ENCODE measurements around the gene CPTP.
A peak's percentile ranks its signal among the peaks of the same experiment; 100 is the strongest.

The CPTP gene

GRCh38 chr1:1304331-1305299 lies 20.0 kb upstream of the CPTP start:
- no peak overlapping the region for H2AFZ ChIP-seq (ENCODE audit: low read length)
- H3K4me3 ChIP-seq (ENCODE audit: low read length, poor library complexity, severe bottlenecking): peak overlapping the region; percentile 93
- peak overlapping the region; percentile 83 for H3K9ac ChIP-seq (ENCODE audit: low read depth, low read length, poor library complexity, severe bottlenecking)
- peaks cover 29% of the 10 kb centered on the region for H3K79me2 ChIP-seq (ENCODE audit: insufficient read depth, low read length)
- H3K4me2 ChIP-seq (ENCODE audit: low read depth, low read length, poor library complexity, severe bottlenecking): peak overlapping the region; percentile 85
- H3K9me2 ChIP-seq (replicated peaks; ENCODE audit: low read depth, low read length): no peaks in the 10 kb centered on the region
- no peaks in the 10 kb centered on the region for H3K27me3 ChIP-seq (ENCODE audit: insufficient read depth, low read length, poor library complexity, severe bottlenecking)
- no peak for TF ChIP-seq CTCF (conservative IDR thresholded peaks at IDR 0.05; ENCODE audit: low read length)
- TF ChIP-seq EZH2phosphoT487 (IDR thresholded peaks at IDR 0.05; ENCODE audit: borderline replicate concordance): no peak
- no peaks in the 10 kb centered on the region for H3K9me3 ChIP-seq (ENCODE audit: insufficient read depth, low read depth, low read length)
- H3K4me1 ChIP-seq (ENCODE audit: insufficient read depth, low read length, poor library complexity, severe bottlenecking): peaks cover 25% of the 10 kb centered on the region
- H3K36me3 ChIP-seq (ENCODE audit: insufficient read depth, low read length): no peaks in the 10 kb centered on the region
- no peaks in the 10 kb centered on the region; the same call in 1 of the 2 replicates for H3F3A ChIP-seq (ENCODE audit: low read depth)
- peaks cover 33% of the 10 kb centered on the region for H4K20me1 ChIP-seq (ENCODE audit: insufficient read depth, low read length, poor library complexity, severe bottlenecking)

GRCh38 chr1:1305300-1306069 lies 19.1 kb upstream of the CPTP start:
- Histone ChIP-seq H3K36me3 (ENCODE audit: insufficient read depth, low read length) (no peaks in the 10 kb centered on the region), H3K9me2 (replicated peaks; ENCODE audit: low read depth, low read length) (no peaks in the 10 kb centered on the region), H3K4me2 (ENCODE audit: low read depth, low read length, poor library complexity, severe bottlenecking) (peak overlapping the region; percentile 85), H3F3A (ENCODE audit: low read depth) (no peaks in the 10 kb centered on the region; the same call in 1 of the 2 replicates), H3K27me3 (ENCODE audit: insufficient read depth, low read length, poor library complexity, severe bottlenecking) (no peaks in the 10 kb centered on the region), H3K4me1 (ENCODE audit: insufficient read depth, low read length, poor library complexity, severe bottlenecking) (peaks cover 30% of the 10 kb centered on the region), H4K20me1 (ENCODE audit: insufficient read depth, low read length, poor library complexity, severe bottlenecking) (peaks cover 37% of the 10 kb centered on the region), H3K79me2 (ENCODE audit: insufficient read depth, low read length) (peaks cover 37% of the 10 kb centered on the region), H3K9ac (ENCODE audit: low read depth, low read length, poor library complexity, severe bottlenecking) (peak overlapping the region; percentile 83), H3K4me3 (ENCODE audit: low read length, poor library complexity, severe bottlenecking) (peak overlapping the region; percentile 93), H3K9me3 (ENCODE audit: insufficient read depth, low read depth, low read length) (no peaks in the 10 kb centered on the region), H2AFZ (ENCODE audit: low read length) (no peak overlapping the region)
- TF ChIP-seq CTCF (conservative IDR thresholded peaks at IDR 0.05; ENCODE audit: low read length) (no peak), EZH2phosphoT487 (IDR thresholded peaks at IDR 0.05; ENCODE audit: borderline replicate concordance) (no peak)

- Histone ChIP-seq H2AFZ (ENCODE audit: low read length) (no peak overlapping the region), H3K9me3 (ENCODE audit: insufficient read depth, low read depth, low read length) (no peaks in the 10 kb centered on the region), H4K20me1 (ENCODE audit: insufficient read depth, low read length, poor library complexity, severe bottlenecking) (peaks cover 37% of the 10 kb centered on the region), H3K4me3 (ENCODE audit: low read length, poor library complexity, severe bottlenecking) (peak overlapping the region; percentile 93), H3K4me1 (ENCODE audit: insufficient read depth, low read length, poor library complexity, severe bottlenecking) (peaks cover 30% of the 10 kb centered on the region), H3K9ac (ENCODE audit: low read depth, low read length, poor library complexity, severe bottlenecking) (peak overlapping the region; percentile 83), H3K79me2 (ENCODE audit: insufficient read depth, low read length) (peaks cover 37% of the 10 kb centered on the region), H3K36me3 (ENCODE audit: insufficient read depth, low read length) (peaks cover 2% of the 10 kb centered on the region; the same call in 1 of the 2 replicates), H3F3A (ENCODE audit: low read depth) (no peaks in the 10 kb centered on the region; the same call in 1 of the 2 replicates), H3K4me2 (ENCODE audit: low read depth, low read length, poor library complexity, severe bottlenecking) (peak overlapping the region; percentile 85), H3K27me3 (ENCODE audit: insufficient read depth, low read length, poor library complexity, severe bottlenecking) (no peaks in the 10 kb centered on the region), H3K9me2 (replicated peaks; ENCODE audit: low read depth, low read length) (no peaks in the 10 kb centered on the region)
- TF ChIP-seq CTCF (conservative IDR thresholded peaks at IDR 0.05; ENCODE audit: low read length): peak; percentile 59
- TF ChIP-seq EZH2phosphoT487 (IDR thresholded peaks at IDR 0.05; ENCODE audit: borderline replicate concordance): no peak
Measured at GRCh38 chr1:1306070-1306660, 18.4 kb upstream of the CPTP start.
